GM18526 (cell line): ENCODE data around the gene SPTBN5.

Experiments used
- POLR2A ChIP-seq: IDR thresholded peaks from 3 replicates; pipeline ENCODE4 v1.6.1; 2011; ENCODE audit not compliant: insufficient read length; ENCODE audit errors: extremely low read depth

The SPTBN5 gene

GRCh38 chr15:41895491-41895890 is 1.6 kb upstream of the SPTBN5 start:
- TF ChIP-seq POLR2A: no peak

- TF ChIP-seq POLR2A: no peak
Measured at GRCh38 chr15:41894791-41895463, 1.1 kb upstream of the SPTBN5 start.

GRCh38 chr15:41894251-41894790 is 468 bp upstream of the SPTBN5 start:
- TF ChIP-seq POLR2A: no peak

- TF ChIP-seq POLR2A: no peak
Measured at GRCh38 chr15:41892621-41893421, 1.0 kb downstream of the SPTBN5 start.

- TF ChIP-seq POLR2A: no peak
Measured at GRCh38 chr15:41891946-41892345, 1.9 kb downstream of the SPTBN5 start.

- TF ChIP-seq POLR2A: no peak
Measured at GRCh38 chr15:41891226-41891625, 2.6 kb downstream of the SPTBN5 start.

GRCh38 chr15:41890050-41890690 is 3.7 kb downstream of the SPTBN5 start:
- TF ChIP-seq POLR2A: no peak

- TF ChIP-seq POLR2A: no peak
Measured at GRCh38 chr15:41888662-41889253, 5.1 kb downstream of the SPTBN5 start.

GRCh38 chr15:41887893-41888292 is 6.0 kb downstream of the SPTBN5 start:
- no peak for TF ChIP-seq POLR2A

GRCh38 chr15:41887161-41887560 is 6.7 kb downstream of the SPTBN5 start:
- TF ChIP-seq POLR2A: no peak

GRCh38 chr15:41886741-41887140 is 7.1 kb downstream of the SPTBN5 start:
- TF ChIP-seq POLR2A: no peak

- TF ChIP-seq POLR2A: no peak
Measured at GRCh38 chr15:41885841-41886240, 8.0 kb downstream of the SPTBN5 start.

GRCh38 chr15:41885321-41885720 is 8.5 kb downstream of the SPTBN5 start:
- TF ChIP-seq POLR2A: no peak

- TF ChIP-seq POLR2A: no peak
Measured at GRCh38 chr15:41884458-41884857, 9.4 kb downstream of the SPTBN5 start.

- TF ChIP-seq POLR2A: no peak
Measured at GRCh38 chr15:41883484-41883825, 10.4 kb downstream of the SPTBN5 start.
